GM18505 (cell line): ENCODE data around the gene UFL1.
"Not testable (repeated sequence)": the region's sequence is repeated elsewhere in the genome, so short reads cannot be mapped to it uniquely, and the experiment has no call there.

Experiments used
- ATAC-seq: cut with Tn5 transposase; IDR thresholded peaks from one replicate; pipeline ENCODE4 v1.9.1; 2021; ENCODE audit not compliant: unreplicated experiment
- POLR2A ChIP-seq: IDR thresholded peaks from 4 replicates; pipeline ENCODE4 v1.6.1; 2011; ENCODE audit warnings: borderline replicate concordance; ENCODE audit not compliant: insufficient read depth, insufficient read length; ENCODE audit errors: extremely low read depth

UFL1 gene

DNA sequence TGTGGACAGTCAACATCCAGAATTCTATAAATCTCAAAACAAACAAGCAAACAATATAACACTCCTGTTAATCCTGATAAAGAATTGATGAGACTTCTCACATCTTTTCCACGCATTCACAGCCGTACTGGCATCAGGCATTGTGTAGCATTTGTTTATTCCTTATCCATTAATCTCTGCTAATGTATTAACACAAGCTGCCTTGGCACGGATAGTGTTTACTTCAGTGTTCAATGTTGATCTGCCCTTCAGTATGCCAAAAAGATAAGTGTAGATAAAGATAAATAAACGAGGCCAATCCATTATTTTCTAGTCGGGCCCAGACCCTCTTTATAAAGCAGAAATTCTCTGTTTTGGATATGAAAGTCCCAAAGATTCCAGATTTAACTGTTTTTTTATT is 16.1 kb downstream of the UFL1 start:
- no peak for TF ChIP-seq POLR2A
- ATAC-seq: no peak

DNA sequence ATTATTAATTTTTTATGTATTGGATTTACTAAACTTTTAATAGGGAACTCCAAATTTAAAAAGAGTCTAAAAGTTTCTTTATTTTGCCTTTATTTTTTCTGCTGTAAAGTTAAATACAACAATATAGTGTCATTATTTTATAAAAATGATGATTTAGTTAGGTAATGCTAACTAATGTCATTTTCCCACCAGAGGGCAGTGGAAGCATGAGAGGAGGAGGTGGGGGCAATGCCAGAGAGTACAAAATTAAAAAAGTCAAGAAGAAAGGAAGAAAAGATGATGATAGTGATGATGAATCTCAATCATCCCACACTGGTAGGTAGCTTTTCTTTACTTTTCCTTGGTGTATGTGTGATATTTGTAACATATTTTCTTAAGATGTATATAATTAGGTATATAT is 21.1 kb downstream of the UFL1 start:
- no peak for TF ChIP-seq POLR2A
- ATAC-seq: no peak

DNA sequence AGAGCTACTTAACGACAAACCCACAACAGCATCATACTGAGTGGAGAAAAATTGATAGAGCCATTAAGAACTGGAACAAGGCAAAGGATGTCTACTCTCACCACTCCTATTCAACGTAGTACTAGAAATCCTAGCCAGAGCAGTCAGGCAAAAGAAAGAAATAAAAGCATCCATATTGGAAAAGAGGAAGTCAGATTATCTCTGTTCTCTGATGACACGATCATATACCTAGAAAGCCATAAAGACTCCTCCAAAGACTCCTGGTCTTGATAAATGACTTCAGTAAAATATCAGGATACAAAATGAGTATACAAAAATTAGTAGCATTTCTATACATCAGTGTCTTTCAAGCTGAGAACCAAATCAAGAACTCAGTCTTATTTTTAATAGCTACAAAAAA is 24.3 kb downstream of the UFL1 start:
- TF ChIP-seq POLR2A: no peak
- no peak for ATAC-seq

DNA sequence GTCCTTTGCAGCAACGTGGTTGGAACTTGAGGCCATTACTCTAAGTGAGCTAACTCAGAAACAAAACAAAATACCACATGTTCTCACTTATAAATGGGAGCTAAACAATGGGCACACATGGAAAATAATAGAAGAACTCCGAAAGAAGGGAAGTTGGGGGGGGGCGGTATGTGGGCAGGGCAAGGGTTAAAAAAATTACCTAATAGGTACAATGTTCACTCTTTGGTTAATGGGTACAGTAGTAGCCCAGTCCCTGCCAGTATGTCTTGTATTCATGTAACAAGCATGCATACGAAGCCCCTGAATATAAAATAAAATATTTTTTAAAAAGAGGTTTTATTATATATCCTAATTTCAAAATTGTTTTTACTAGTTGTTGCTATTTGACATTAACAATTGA is 26.0 kb downstream of the UFL1 start:
- no peak for ATAC-seq
- TF ChIP-seq POLR2A: no peak

DNA sequence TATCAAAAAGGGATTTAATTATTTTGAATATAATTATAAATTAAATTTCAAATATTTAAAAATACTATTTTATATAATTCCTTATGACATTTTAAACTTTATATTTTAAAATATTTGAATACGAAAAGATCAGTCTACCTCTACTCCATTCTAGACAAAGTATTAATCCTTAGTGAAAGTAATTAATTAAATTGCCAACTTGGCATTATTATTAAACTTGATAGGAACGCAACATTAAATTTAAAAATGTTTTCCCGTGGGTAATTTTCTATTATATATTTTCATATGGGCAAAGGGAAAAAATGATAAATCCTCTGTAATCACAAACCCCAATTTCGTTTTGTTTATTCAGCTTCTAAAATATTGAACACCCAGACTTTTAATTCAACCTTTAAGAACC is 33.0 kb downstream of the UFL1 start:
- no peak for TF ChIP-seq POLR2A
- no peak for ATAC-seq

DNA sequence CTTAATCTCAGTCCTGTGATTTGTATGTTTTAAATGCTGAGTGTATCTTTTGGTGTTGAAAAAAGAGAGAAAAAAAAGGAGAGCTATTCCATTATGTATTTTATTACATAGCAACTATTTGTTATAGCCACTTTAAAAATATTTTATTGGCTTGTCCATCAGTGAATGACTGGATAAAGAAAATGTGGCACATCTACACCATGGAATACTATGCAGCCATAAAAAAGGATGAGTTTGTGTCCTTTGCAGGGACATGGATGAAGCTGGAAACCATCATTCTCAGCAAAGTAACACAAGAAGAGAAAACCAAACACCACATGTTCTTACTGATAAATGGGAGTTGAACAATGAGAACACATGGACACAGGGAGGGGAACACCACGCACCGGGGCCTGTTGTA is 38.1 kb downstream of the UFL1 start:
- not testable (repeated sequence) for ATAC-seq

DNA sequence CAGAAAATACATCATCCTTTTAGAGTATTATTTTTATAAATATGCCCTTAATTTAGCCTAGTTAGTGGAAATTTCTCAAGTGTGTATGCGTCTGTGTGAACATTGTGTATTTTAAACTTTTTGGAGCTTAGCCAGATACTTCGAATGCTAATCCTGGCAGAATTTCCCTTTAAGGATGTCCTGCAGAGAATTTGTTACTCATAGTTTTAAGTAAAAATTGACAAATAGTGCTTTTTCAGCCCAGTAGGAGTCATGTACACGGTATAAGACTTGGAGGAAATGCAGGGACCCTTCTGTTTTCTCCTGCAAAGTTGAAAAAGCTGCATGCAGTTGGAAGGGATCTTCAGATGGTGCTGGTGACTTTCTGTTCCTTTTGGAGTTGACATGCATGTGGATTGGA is 41.3 kb downstream of the UFL1 start, which contains the start of gene FHL5:
Gene FHL5 (plus strand): TSS at position 243 of the 400 bp plus-strand sequence. CDS start 40,486 bp downstream, outside the sequence.
- no peak for TF ChIP-seq POLR2A
- no peak for ATAC-seq

DNA sequence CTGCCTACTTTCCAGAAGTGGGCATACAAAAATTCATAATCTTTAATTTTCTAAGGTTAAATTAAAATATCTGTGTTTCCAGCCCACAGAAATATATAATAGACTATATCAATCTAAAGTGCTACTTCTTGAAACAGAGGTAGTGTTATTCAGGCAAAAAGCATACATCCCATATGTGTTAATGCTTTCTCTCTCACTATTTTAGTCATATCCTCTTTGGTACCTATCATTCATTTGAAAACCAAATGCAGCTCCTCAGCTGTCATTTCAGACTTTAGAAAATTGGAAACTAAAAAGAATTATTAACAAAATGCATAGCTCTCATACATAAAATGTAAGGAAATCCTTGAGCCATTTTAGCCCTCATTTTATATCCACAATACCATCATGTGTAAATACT is 42.2 kb downstream of the UFL1 start:
- ATAC-seq: no peak
- no peak for TF ChIP-seq POLR2A

DNA sequence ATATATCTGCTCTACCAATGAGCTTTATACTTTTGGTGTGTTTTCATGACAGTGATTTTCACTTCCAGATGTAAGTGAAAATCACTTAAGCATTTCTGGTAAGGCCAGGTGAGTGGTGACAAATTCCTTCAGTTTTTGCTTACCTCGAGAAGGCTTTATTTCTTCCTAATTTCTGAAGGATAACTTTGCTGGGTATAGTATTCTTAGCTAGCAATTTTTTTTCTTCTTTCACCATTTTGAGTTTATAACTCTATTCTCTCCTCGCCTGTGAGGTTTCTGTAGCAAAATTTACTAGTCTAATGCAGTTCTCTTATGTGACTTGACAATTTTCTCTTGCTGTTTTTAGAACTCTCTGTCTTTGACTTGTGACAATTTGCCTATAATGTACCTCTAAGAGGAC is 48.4 kb downstream of the UFL1 start:
- no peak for ATAC-seq
- no peak for TF ChIP-seq POLR2A

DNA sequence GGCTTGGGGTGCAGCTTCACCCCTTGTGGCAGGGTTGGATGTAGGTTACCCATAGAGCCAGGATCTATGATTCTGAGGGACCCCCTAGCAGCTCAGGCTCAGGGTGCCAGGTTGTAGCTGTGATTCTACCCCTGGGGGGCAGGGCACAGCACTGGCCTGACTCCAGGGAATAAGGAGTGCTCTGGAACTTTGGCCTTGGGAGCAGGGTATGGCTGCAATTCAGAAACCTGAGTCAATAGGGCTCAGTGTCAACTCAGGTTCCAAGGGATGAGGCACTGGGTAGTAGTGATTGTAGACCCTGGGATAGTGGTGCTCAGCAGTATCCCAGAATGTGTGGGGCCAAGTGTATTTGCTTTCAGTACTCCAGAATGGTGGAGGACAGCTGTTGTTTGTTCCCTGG is 49.9 kb downstream of the UFL1 start:
- TF ChIP-seq POLR2A: no peak
- ATAC-seq: no peak

DNA sequence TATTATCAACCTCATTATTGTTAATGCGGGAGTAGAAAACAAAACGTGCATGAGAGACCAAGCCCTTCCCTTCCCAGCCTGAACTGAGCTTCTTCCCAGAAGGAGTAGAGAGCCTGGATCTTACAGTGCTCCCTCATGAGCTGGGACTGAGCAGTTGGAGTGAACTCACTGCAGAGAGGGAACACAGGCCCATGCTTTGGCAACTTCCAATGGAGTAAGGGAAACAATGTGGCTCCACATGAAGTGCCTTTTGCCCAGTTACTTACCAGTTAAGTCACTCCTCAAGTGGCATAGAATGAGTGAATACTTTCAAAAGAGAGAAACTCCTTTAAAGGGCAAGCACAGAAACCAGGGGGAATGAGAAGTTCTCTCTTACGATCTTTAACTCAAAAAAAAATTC is 53.8 kb downstream of the UFL1 start:
- no peak for TF ChIP-seq POLR2A
- no peak for ATAC-seq

DNA sequence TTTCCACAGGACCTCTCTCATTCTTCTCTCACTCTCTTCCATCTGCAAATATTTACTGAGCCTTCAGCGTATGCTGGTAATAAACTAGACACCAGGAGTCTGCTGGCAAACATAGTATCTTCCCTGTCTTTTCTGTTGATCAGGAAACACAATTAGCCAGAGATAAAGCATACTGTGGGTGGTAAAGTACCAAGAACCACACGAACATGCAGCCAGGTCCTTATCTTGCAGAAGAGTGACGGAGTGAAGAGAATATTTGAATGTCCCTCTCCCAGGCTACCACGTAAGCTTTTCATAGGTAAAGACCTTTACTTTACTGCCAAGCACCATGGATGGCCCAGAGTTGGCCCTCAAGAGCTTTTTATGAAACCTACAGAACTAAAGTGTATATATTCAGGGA is 54.6 kb downstream of the UFL1 start:
- TF ChIP-seq POLR2A: no peak
- no peak for ATAC-seq

DNA sequence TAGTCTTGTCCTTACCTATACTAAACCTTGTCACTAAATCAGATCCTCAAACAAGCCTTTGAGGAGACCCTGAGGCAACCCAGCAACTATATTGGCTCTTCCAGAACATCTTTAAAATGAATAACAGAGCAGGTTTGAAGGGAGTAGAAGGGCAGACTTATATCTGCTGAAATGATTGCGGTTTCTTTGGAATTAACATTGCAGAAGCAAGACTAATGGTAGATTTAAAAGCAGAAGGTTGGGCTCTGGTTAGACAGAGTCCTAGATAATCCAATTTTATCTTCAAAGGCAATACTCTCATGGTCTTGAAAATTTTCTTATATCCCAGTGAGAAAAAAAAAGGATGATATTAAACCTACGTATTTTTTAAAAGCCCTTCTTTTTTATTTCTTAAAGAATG is 60.4 kb downstream of the UFL1 start:
- no peak for ATAC-seq
- no peak for TF ChIP-seq POLR2A

DNA sequence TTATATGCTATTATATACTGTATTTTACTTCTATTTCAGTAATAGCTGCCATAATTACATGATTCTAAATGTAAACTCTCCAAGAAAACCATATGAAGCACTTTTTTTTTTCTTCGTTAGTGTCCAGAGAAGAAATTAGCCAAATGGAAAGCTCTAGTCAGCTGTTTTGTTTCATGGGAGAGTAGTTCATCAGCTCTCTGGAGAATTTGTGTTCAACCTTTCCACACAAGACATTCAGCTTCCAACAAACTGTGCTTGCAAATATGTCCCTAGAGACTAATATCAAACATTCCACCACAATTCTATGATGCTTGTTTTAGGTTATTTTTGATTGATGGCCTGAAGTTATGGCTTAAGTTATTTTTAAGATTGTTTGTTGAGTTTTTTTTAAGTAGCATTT is 60.8 kb downstream of the UFL1 start:
- no peak for ATAC-seq
- no peak for TF ChIP-seq POLR2A

DNA sequence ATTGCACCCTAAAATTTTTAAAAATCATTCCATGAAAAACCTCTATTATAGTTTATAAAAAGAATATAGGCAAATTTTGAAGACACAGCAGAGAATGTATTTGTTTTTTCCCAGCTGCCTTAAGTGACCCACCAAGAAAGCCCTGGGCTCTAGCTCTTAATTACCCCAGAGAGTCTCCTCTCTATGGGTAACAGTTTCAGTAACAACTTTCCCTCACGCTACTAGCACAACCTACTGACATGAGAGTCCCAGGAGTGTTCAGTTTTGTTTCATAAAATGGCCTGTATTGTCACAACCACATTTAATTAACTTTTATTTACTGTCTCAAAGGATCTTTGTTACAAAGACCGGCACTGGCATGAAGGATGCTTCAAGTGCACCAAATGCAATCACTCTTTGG is 82.8 kb downstream of the UFL1 start:
- no peak for TF ChIP-seq POLR2A
- no peak for ATAC-seq
